HG03565 (cell line): ENCODE measurements around the gene FITM2.
"Not testable (repeated sequence)": the region's sequence is repeated elsewhere in the genome, so short reads cannot be mapped to it uniquely, and the experiment has no call there.

ENCODE experiments used
- ATAC-seq: cut with Tn5 transposase; IDR thresholded peaks from one replicate; pipeline ENCODE4 v1.9.1; 2021; ENCODE audit warnings: mild to moderate bottlenecking, moderate library complexity; ENCODE audit not compliant: unreplicated experiment

The FITM2 gene, protein sequence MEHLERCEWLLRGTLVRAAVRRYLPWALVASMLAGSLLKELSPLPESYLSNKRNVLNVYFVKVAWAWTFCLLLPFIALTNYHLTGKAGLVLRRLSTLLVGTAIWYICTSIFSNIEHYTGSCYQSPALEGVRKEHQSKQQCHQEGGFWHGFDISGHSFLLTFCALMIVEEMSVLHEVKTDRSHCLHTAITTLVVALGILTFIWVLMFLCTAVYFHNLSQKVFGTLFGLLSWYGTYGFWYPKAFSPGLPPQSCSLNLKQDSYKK

DNA sequence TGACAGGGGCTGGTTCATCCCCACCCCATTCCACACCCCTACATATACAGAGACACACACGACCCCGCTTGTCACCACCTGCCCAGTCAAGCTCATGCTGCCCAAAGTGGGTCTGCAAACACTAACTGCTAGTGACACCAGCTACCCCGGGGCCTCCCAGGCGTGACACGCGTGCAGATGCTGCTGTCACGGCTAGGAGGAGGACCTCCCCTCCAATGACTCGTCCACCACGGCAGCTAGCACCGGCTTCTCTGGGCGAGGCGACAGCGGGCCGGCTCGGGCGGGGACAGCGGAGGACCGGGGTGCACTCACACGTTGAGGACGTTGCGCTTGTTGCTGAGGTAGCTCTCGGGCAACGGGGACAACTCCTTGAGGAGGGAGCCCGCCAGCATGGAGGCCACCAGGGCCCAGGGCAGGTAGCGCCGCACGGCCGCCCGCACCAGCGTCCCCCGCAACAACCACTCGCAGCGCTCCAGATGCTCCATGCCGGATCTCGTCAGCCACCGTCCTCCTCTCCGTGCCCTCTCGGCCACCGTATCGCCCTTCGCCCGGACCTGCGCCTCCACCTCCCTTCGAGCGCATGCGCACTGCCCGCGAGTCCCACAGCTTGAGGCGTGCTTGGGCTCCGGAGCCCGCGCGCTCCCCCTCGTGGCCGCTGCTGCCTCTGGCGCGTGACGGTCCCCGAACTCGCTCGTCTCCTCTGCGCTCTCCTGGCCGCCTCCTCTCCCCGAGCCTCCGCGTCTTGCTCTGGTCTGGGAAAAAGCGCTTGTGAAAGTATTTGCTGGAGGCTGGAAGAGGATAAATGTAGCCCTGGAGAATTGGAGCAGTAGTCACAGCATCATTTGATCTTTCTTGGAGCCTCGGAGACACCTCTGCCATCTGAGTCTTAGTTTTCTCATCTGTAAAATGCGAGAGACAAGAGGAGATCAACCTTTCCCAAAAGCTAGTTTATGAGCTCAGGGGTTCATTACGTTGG is at the start of gene FITM2:
Gene FITM2 (minus strand): TSS at position 539 of the 976 bp plus-strand sequence. CDS start 54 bp downstream, at position 485.
- ATAC-seq, result peak; percentile 86

DNA sequence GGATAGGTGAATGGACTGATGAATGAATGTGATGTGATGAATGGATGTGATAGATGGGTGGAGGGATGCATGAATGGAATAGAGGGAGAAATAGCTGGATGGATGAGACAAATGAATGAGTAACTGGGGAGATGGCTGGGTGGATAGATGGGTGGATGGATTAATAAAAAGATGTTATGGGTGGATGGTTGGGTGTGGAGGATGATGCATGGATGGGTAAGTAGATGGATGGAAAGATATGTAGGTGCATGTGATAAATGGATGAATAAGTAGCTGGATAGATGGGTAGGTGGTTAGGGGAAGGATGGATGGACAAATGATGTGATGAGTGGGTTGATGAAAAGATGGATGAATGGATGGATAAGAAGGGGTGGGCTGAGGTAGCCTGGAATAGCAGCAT is 49.2 kb upstream of the FITM2 start:
- no peak for ATAC-seq

DNA sequence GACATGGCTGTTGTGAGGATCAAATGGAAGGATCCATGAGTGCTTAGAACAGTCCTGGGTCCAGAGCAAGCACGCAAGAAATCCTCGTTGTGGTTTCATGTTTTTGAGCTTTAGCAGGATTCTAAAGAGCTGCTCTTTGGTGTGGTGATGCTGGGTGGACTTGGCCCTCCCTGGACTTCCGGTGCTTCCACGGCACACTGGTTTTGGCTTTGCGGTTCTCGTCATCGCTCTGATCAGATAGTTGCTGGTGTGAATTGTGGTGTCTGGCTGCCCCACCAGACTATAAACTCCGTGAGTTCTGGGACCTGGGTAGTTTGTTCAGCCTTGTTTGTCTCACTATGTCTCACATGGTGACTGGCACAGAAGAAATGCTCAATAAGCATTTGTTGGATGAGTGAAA is 47.8 kb upstream of the FITM2 start:
- ATAC-seq, result no peak

DNA sequence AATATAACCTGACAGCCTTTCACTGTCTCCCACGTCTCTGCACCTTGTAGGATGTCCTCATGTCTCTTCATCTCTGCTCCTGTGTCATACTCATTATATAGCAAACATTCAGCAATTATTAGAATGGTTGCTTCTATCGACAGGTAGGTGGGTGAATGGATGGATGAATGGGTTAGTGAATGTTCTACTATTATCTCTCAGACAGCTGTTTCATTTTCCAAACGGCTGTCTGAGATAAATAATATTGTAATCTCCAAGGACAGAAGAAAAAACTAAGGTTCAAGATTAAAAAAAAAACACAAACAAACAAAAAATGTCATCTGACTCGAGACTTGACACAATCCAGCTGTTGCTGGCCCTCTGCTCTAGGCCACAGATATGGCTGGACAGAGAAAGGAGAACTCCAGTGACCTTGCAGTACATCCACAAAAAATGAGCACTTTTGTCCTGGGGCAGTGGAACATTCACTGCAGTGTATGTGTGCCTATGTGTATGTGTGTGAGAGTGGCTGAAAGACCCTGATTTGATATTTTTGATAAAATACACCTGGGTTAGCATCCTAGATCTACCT is 46.6 kb upstream of the FITM2 start:
- no peak for ATAC-seq

DNA sequence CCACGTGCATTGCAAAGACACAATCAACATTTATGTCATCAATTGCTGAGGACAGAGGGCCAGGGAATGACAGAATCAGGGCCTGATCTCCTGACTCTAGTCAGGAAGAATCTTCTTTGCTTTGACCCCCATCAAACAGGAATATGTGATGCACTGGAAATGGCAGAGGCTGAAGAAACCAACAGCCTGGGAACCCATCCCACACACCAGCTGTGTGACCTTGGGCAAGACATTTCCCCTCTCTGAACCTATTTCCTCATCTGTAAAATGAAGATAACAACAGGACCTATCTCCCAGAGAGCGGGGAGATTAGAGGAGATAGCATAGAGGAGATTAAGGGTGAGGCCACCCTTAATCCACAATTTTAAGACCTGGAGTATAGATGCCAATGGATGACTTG is 46.0 kb upstream of the FITM2 start:
- no peak for ATAC-seq

DNA sequence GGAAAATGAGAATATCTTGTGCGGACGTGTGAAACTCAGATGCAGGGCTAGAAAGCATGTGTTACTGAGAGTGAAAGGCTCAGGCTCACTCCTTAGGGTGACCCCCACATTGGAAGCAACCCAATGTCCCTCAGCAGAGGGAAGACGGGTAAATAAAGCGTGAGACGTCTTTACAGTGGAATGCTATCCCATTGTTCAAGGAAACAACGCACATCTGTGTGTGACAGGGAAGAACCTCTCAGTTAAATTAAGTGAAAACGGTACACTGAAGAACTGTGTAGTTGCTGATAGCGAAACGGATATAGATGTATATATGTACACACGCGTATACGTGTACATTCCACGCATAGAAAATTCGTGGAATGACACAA is 45.3 kb upstream of the FITM2 start:
- ATAC-seq, result no peak

DNA sequence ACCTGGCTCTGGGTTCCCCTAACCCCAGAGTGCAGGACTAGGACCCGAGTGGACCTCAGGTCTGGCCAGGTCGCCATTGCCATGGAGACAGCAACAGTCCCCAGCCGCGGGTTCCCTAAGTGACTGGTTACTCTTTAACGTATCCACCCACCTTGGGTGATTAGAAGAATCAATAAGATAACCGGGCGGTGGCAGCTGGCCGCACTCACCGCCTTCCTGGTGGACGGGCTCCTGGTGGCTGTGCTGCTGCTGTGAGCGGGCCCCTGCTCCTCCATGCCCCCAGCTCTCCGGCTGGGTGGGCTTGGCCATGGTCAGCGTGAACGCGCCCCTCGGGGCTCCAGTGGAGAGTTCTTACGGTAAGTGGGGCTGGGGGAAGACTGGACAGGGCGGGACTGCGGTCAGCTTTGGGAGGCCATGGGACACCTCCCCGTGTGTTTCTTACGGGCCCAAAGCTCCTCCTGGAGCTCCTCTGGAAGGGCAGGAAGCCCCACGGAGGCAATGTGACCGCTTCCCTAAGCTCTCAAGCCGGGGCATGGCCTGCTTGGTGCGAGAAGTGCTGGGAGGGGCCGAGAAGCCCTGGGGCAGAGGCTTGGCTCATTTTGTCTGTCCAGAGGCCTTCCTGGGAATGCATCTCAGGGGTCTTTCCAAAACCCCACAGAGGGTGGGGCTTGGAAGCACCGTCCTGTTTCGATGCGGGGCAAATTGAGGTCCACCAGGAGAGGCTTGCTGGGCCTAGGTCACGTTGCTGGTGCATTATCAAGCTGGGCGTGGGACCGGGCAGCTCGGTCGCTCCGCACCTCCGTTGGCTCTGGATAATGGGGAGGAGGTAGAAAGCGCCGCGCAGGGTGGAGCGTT is 44.7 kb upstream of the FITM2 start, which contains the start of gene HNF4A:
Gene HNF4A (plus strand): TSS at position 202 of the 855 bp plus-strand sequence. CDS start 106 bp downstream, at position 308.
- ATAC-seq, result no peak

DNA sequence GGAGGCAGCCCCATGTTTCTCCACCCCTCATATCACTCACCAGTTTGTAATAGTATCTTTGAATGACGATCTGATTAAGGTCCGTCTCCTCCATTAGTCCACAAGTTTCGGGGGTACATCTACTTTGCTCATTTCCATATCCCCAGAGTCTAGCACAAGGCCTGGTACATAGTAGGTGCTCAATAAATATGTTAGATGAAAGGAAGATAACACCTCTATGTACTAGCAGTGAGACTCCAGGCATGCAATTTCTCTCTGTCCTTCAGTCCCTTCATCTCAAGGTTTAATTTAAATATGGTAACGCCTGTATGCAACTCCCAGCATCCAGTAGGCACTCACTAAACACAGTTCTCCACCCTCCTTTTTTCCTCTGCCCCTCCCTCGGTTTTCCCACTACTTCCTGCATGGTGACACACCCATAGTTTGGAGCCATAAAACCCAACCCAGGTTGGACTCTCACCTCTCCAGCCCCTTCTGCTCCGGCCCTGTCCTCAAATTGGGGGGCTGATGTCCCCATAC is 44.0 kb upstream of the FITM2 start:
- no peak for ATAC-seq

DNA sequence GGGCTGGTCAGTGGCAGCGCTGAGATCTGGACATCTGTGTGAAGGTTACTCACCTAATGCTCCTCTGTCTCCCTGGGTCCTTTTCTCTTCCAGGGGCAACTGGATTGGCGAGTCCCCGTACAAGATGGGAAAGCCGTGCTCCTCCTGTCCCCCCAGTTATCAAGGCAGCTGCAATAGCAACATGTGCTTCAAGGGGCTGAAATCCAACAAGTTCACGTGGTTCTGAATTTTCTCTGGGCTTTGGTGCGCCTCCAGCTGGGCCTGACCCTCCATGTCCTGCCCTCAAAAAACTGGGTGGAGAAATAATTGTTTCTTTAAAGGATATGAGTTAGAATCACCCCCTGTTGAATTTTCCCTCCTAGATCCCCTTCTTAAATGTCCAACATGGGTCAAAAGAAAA is 39.6 kb upstream of the FITM2 start:
- no peak for ATAC-seq

DNA sequence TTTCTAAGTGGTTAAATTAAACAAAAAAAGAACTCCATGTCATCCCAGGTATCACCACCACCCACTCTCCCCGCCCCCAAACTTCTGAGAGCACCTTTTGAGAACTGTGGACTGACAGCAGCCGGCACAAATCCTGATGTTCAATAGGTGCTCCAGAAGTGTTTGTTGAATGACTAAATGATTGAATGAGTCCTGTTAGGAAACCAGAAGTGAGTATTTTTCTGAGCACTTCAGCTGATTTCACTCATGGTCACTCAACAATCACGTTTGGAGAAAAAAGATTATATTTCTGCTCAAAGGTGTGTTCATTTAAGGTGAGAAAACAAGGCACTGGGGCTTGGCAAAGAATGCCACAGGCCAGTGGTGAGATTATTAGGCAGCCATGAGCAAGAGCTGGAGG is 38.3 kb upstream of the FITM2 start:
- ATAC-seq, result no peak

DNA sequence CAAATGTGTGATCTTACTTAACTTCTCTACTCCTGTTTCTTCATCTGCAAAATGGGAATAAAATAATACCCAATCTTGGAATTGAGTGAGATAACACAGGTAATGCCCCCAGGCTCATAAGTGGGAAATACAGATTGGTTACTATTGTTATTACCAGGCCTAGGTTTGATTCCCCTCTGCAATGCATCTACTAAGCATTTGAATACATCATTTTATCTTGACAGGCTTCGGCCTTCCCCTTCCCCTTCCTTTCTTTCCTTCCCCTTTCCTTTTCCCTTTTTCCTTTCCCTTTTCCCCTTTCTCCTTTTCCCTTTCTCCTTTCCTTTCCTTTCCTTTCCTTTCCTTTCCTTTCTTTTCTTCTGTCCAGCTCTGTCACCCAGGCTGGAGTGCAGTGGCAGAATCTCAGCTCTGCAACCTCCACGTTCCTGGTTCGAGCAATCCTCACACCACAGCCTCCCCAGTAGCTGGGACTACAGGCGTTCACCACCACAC is 37.2 kb upstream of the FITM2 start:
- no peak for ATAC-seq

DNA sequence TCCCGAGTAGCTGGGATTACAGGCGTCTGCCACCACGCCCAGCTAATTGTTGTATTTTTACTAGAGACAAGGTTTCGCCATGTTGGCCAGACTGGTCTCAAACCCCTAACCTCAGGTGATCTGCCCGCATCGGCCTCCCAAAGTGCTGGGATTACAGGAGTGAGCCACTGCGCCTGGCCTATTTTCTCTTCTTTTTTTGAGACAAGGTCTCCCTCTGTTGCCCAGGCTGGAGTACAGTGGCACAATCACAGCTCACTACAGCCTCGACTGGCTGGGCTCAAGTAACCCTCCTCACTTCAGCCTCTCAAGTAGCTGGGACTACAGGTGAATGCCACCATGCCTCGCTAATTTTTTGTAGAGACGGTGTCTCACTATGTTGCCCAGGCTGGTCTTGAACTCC is 34.9 kb upstream of the FITM2 start:
- not testable (repeated sequence) for ATAC-seq

DNA sequence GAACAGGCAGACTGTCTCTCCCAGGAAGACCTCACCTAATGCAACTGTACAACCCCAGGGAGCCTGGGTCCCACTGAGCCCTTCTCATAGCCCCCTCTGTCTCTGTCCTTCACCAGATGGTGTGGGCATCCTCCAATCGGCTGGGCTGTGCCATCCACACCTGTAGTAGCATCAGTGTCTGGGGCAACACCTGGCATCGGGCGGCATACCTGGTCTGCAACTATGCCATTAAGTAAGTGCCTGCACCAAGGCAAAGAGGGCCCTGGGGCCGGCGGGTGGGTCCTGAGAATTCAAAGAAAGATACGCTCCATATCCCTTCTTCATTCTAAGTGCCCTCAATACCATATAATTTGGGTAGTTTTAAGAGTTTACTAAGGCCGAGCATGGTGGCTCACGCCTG is 34.1 kb upstream of the FITM2 start:
- ATAC-seq, result no peak

DNA sequence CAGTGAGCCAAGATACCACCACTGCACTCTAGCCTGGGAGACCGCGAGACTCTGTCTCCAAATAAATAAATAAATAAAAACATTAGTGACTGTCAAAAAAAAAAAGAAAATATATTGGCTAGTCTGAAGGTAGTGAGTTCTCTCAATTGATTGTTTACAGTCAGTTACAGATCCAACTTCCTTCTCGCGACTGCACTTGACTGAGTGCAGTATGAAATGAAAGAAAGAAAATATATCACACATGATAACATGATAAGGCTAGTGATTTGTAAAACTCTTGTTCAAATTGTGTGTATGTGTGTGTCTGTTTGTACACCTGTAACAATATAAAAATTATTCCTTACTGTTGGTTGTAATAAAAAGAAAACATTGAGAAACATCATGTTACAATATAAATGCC is 33.7 kb upstream of the FITM2 start:
- ATAC-seq, result no peak

DNA sequence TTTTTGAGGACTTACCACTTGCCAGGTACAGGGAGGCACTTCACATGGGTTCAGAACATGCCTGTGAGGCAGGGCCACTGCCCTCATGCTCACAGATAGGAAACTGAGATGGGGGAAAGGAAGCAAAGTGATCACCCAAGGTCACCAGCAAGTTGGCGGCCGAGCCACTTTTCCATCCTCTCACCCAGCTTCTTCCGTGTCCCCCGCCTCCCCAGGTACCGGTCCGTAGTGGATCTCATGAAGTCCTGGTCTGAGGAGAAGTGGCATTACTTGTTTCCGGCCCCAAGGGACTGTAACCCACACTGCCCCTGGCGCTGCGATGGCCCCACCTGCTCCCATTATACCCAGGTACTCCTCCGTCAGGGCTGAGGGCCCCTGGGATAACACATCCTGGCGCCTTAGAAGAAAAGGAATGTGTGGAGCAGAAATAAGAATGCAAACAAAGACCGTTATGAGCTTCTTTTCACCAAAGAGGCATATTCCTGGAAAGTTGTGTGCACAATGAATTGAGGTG is 32.2 kb upstream of the FITM2 start:
- no peak for ATAC-seq

DNA sequence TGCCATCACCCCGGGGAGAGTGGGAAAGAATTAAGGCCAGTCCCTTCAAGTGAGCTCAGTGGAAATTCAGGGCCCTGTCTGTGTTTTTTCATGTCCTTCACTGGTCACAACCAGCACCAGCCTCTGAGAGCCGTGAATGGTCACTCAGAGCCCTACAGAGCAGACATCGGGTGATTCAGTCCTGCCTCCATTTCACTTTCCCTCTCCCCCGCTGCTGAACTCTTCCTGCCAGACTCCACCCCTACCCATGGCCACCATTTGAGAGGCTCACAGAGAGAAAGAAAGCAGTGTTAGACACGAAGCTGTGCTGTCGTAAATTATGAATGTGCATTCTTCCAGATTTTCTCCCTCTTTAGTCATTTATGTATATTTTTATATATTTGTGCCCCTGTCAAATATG is 31.2 kb upstream of the FITM2 start:
- no peak for ATAC-seq

DNA sequence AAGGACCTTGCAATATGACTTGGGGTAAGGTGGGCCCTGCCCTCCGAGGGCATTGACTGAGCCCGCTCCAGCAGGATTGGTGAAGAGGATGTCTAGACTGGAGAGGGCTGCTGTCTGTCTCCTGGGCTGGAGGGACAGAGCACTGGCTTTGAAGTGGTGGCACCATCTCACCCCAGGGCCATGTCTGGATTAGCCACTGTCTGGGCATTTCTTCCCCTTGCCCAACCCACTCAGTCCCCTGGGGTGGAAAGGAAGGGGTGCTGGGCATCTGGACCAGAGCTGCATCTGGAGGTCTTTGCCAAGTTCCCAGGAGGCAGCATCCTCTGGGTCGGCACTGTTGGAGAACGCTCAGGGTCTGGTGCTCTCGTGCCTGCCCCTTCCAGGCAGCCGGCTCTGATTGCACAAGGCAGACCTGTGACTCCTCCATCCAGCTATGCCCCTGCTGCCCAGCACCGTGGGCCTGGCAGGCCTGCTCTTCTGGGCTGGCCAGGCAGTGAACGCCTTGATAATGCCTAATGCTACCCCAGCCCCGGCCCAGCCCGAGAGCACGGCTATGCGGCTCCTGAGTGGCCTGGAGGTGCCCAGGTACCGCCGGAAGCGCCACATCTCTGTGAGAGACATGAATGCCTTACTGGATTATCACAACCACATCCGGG is 25.9 kb upstream of the FITM2 start, which contains the start of gene R3HDML:
Gene R3HDML (plus strand): TSS at position 319 of the 656 bp plus-strand sequence. CDS start 115 bp downstream, at position 434.
- no peak for ATAC-seq

DNA sequence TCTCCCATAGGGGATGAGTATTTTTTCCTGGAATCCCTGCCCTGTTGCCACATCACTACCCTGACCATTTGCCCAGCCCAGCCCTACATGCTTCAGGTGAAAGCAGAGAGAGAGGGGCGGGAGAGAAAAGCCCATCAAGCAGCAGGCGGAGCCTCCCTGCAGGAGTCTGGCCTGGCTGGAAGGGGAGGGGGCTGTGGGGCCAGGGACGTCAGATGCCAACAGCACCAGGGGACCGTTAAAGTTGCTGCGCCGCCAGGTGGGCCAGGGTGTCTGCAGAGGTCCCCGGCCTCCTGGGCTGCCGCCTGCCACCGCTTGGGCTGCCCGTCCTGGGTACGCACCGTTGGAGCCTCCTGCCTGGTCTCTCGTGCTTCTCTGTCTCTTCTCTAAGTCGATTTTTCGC is 25.1 kb upstream of the FITM2 start:
- ATAC-seq, result no peak

DNA sequence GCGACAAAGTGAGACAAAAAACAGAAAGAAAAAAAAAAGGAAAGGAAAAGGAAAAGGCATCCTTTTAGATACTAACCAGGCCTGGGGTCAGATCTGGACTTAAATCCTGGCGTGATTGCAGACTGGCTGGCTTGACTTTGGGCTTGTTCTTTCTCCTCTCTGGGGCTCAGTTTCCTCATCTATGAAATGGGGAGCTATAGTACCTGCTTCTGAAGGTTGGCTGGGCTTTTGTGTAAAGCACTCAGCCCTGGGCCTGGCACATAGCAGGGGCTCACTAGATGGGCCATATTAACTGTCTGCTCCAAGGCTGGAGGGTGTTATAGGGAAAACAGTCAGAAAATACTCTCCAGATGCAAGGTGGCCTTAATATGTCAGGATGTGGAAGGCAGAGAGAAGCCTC is 24.7 kb upstream of the FITM2 start:
- ATAC-seq, result no peak

DNA sequence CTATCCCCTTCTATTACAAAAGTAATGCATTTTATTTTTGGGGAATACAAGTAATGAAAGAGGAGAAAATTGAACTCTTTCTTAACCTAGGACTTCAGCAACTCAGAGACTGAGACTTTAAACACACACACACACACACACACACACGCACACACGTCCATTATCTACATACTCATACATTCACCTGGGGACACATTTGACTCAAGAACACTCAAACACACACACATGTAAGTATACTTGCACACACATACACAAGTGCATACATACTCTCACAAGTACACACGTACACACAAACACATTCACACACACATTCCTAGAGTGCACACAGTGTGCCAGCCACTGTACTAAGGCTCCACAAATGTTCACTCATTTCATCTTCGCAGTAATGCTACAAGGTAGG is 23.7 kb upstream of the FITM2 start:
- no peak for ATAC-seq
